K562 (cell line): ENCODE results near the gene PCBP3. TPM values are rescaled to one million over a fixed set of nuclear protein-coding genes. Genes with fewer than 3 reads are reported as not detected.

Experiments
- BDP1 ChIP-seq: IDR thresholded peaks from 3 replicates; pipeline ENCODE4 v1.6.1; 2011; ENCODE audit not compliant: insufficient read length, insufficient read depth
- BMI1 ChIP-seq: fragments of 150-350 bp; IDR thresholded peaks from 2 replicates; pipeline ENCODE4 v1.6.1; 2014; ENCODE audit warnings: low read length
- DMBX1 ChIP-seq: fragments of 250-450 bp; sonication (Bioruptor Pico); IDR thresholded peaks from 2 replicates; pipeline ENCODE4 v1.8.0; 2022; ENCODE audit warnings: inconsistent platforms, mild to moderate bottlenecking, moderate library complexity, borderline replicate concordance
- EZH2 ChIP-seq: IDR thresholded peaks from 2 replicates; pipeline ENCODE4 v1.6.1; 2012; ENCODE audit warnings: low read depth, mild to moderate bottlenecking, inconsistent platforms, low read length, borderline replicate concordance
- GATA2 ChIP-seq: sonication (generic); formaldehyde crosslinking; IDR thresholded peaks from 2 replicates; pipeline ENCODE4 v1.4.0; 2020; ENCODE audit warnings: mild to moderate bottlenecking, missing genetic modification reagents
- HDGF ChIP-seq: fragments of 450-650 bp; IDR thresholded peaks from 2 replicates; pipeline ENCODE4 v1.6.1; 2016
- KDM4B ChIP-seq, 2 experiments: fragments of 450-650 bp in 1 of 2; sonication (generic) in 1 of 2; IDR thresholded peaks; 2 replicates each; pipeline ENCODE4 v1.6.1; 2016 to 2017; ENCODE audit warnings: borderline replicate concordance in 2 of 2, antibody characterized with exemption in 1 of 2, low read depth in 1 of 2, mild to moderate bottlenecking in 1 of 2
- PHB2 ChIP-seq: fragments of 450-650 bp; IDR thresholded peaks from 2 replicates; pipeline ENCODE4 v1.6.1; 2017; ENCODE audit warnings: low read depth
- PHTF2 ChIP-seq: fragments of 250-450 bp; sonication (Bioruptor Pico); IDR thresholded peaks from 2 replicates; pipeline ENCODE4 v1.5.0; 2021; ENCODE audit warnings: mild to moderate bottlenecking
- RCOR1 ChIP-seq, 2 experiments: IDR thresholded peaks; 2 replicates each; pipeline ENCODE4 v1.6.1; 2012; ENCODE audit warnings: low read depth in 2 of 2, low read length in 2 of 2, borderline replicate concordance in 1 of 2, improper control_type of control experiment in 1 of 2
- SAFB ChIP-seq: fragments of 200-400 bp; formaldehyde crosslinking; IDR thresholded peaks from 2 replicates; pipeline ENCODE4 v1.6.1; 2017; ENCODE audit warnings: low read depth, low read length, borderline replicate concordance
- SMARCA5 ChIP-seq: fragments of 450-650 bp; IDR thresholded peaks from 2 replicates; pipeline ENCODE4 v1.6.1; 2016
- SMC3 ChIP-seq: conservative IDR thresholded peaks from 2 replicates; pipeline ENCODE4 v1.6.1; 2011; ENCODE audit warnings: low read depth, low read length, improper control_type of control experiment; ENCODE audit not compliant: insufficient read depth
- ZBTB33 ChIP-seq: sonication (generic); formaldehyde crosslinking; IDR thresholded peaks from 2 replicates; pipeline ENCODE4 v1.8.1; 2023; ENCODE audit warnings: mild to moderate bottlenecking, missing genetic modification reagents
- ZNF561 ChIP-seq: fragments of 450-650 bp; formaldehyde crosslinking; conservative IDR thresholded peaks from 2 replicates; pipeline ENCODE4 v1.4.0; 2020; ENCODE audit warnings: mild to moderate bottlenecking, moderate library complexity
- ZNF75A ChIP-seq: fragments of 450-650 bp; formaldehyde crosslinking; IDR thresholded peaks from 2 replicates; pipeline ENCODE4 v1.4.0; 2020; ENCODE audit warnings: mild to moderate bottlenecking
- ZSCAN29 ChIP-seq: fragments of 450-650 bp; IDR thresholded peaks from 2 replicates; pipeline ENCODE4 v1.6.1; 2017
- polyA plus RNA-seq, 8 experiments: library from polyadenylated mRNA; depleted of rRNA in 4 of 8; stranded (reverse) in 5 of 8; unstranded in 3 of 8; fragments of >200 nt; fragmentation: Nextera tagmentation in 2 of 8; fragmentation: Illumina TruSeq in 1 of 8; extraction: Ambion mirVana in 2 of 8; extraction: Trizol in 1 of 8; gene quantifications; 2 replicates each; pipeline versions ENCODE4 v1.2.1 to v1.2.3, GENCODE V29; 2011 to 2014; ENCODE audit warnings: inconsistent platforms in 1 of 8, missing spikeins in 1 of 8
- total RNA-seq, 7 experiments: library from RNA; depleted of rRNA in 6 of 7; stranded (reverse); fragments of >200 nt in 6 of 7; fragmentation: Illumina TruSeq in 2 of 7; extraction: Trizol in 2 of 7; gene quantifications; 2 replicates each; pipeline versions ENCODE4 v1.2.1 to v1.2.3, GENCODE V29; 2011 to 2021; ENCODE audit warnings: low replicate concordance in 1 of 7
- TF ChIP-seq, protein P1 (sequence below), 2 experiments: fragments of 450-650 bp in 1 of 2; sonication (generic) in 1 of 2; formaldehyde crosslinking; conservative IDR thresholded peaks; 2 replicates each; pipeline versions ENCODE4 v1.4.0 to v1.8.1; 2020 to 2022; ENCODE audit warnings: mild to moderate bottlenecking in 1 of 2, missing genetic modification reagents in 1 of 2
- TF ChIP-seq, protein P2 (sequence below): sonication (generic); formaldehyde crosslinking; IDR thresholded peaks from 2 replicates; pipeline ENCODE4 v1.8.0; 2022; ENCODE audit warnings: mild to moderate bottlenecking, missing genetic modification reagents
- TF ChIP-seq, protein P3 (sequence below), 3 experiments: IDR thresholded peaks in 2 of 3; conservative IDR thresholded peaks in 1 of 3; 2 replicates each; pipeline ENCODE4 v1.5.1; 2011 to 2012; ENCODE audit warnings: low read length in 3 of 3, mild to moderate bottlenecking in 3 of 3, control low read depth in 2 of 3, improper control_type of control experiment in 1 of 3, inconsistent platforms in 1 of 3, low read depth in 1 of 3, mixed read lengths in 1 of 3, moderate library complexity in 1 of 3; ENCODE audit not compliant: insufficient read depth in 2 of 3
- TF ChIP-seq, protein P4 (sequence below): fragments of 250-450 bp; sonication (Bioruptor Pico); IDR thresholded peaks from 2 replicates; pipeline ENCODE4 v1.8.0; 2022; ENCODE audit warnings: inconsistent platforms

The PCBP3 gene
- total and polyA plus RNA-seq, 9 of the 15 experiments (the other 6 are each of a cell fraction or from before 2014, with no cell fraction given): 0.18 TPM; not detected in 8

DNA sequence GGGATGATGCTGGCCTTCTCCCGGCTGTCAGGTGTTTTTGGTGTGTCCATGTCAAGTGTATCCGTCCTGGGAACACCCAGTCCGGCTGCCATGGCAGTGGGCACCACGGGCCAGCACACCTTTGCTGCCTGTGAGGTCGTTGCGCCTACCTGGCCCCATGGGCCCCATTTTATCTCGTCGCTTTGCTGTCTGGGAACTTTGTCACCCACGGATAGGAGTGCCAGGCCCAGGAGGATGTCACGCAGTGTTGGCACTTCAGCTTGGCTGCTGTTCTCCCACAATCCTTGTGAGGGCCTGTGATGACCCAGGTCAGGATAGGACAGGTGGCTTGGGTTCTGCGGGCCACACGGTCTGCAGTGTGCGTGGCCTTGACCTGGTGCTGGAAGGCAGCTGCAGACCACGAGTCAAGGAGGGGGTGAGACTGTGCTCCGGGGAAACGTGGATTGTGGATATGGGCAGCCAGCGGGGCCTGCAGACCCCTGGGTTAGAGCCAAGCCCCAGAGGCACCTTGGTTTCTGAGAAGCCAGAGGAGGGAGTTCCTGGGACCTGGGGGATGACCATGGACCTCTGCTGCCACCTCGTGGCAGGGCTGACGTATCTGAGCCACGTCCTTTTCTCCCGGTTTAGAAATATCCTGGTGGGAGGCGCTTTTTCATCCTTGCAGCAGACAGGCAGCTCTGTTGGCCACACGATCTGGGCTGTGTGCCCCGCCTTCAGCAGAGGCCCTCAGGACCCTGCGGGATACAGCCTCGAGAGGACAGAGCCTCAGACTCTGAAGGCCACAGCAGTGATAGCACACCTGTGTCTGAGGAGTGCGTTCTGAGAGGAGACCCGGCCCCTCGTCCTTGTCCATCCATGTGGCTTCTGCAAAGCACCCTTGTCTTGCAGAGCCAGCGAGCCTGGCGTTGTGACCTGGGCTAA lies 176.9 kb downstream of the PCBP3 start (continued):
- TF ChIP-seq DMBX1 (CRISPR knock-in tag): no peak
- no peak for TF ChIP-seq PHB2
- no peak for TF ChIP-seq BMI1
- TF ChIP-seq PHTF2: no peak
- TF ChIP-seq, protein P1, sequence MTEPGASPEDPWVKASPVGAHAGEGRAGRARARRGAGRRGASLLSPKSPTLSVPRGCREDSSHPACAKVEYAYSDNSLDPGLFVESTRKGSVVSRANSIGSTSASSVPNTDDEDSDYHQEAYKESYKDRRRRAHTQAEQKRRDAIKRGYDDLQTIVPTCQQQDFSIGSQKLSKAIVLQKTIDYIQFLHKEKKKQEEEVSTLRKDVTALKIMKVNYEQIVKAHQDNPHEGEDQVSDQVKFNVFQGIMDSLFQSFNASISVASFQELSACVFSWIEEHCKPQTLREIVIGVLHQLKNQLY (CRISPR knock-in tag; conservative IDR thresholded peaks at IDR 0.05): no peak
- TF ChIP-seq ZNF561: no peak
- no peak for TF ChIP-seq BDP1
- TF ChIP-seq EZH2: no peak
- no peak for TF ChIP-seq SAFB
- TF ChIP-seq, protein P2, sequence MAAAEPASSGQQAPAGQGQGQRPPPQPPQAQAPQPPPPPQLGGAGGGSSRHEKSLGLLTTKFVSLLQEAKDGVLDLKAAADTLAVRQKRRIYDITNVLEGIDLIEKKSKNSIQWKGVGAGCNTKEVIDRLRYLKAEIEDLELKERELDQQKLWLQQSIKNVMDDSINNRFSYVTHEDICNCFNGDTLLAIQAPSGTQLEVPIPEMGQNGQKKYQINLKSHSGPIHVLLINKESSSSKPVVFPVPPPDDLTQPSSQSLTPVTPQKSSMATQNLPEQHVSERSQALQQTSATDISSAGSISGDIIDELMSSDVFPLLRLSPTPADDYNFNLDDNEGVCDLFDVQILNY (CRISPR knock-in tag): no peak
- TF ChIP-seq, protein P3, sequence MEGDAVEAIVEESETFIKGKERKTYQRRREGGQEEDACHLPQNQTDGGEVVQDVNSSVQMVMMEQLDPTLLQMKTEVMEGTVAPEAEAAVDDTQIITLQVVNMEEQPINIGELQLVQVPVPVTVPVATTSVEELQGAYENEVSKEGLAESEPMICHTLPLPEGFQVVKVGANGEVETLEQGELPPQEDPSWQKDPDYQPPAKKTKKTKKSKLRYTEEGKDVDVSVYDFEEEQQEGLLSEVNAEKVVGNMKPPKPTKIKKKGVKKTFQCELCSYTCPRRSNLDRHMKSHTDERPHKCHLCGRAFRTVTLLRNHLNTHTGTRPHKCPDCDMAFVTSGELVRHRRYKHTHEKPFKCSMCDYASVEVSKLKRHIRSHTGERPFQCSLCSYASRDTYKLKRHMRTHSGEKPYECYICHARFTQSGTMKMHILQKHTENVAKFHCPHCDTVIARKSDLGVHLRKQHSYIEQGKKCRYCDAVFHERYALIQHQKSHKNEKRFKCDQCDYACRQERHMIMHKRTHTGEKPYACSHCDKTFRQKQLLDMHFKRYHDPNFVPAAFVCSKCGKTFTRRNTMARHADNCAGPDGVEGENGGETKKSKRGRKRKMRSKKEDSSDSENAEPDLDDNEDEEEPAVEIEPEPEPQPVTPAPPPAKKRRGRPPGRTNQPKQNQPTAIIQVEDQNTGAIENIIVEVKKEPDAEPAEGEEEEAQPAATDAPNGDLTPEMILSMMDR (IDR thresholded peaks at IDR 0.05 in 2 of 3, conservative IDR thresholded peaks at IDR 0.05 in 1 of 3; ENCODE audit: insufficient read depth in 2 of 3, low read depth in 1 of 3, low read length in 3 of 3): peak; percentile 94 to 98 (median 95)
- no peak for TF ChIP-seq SMARCA5
- TF ChIP-seq RCOR1 (IDR thresholded peaks at IDR 0.05; ENCODE audit: borderline replicate concordance in 1 of 2, low read depth in 2 of 2, low read length in 2 of 2): 0 out of 4 replicates have a peak, but pooled peaks of 1 of the 2 experiments have one; percentile 30
- TF ChIP-seq ZBTB33 (CRISPR knock-in tag): no peak
- TF ChIP-seq, protein P4, sequence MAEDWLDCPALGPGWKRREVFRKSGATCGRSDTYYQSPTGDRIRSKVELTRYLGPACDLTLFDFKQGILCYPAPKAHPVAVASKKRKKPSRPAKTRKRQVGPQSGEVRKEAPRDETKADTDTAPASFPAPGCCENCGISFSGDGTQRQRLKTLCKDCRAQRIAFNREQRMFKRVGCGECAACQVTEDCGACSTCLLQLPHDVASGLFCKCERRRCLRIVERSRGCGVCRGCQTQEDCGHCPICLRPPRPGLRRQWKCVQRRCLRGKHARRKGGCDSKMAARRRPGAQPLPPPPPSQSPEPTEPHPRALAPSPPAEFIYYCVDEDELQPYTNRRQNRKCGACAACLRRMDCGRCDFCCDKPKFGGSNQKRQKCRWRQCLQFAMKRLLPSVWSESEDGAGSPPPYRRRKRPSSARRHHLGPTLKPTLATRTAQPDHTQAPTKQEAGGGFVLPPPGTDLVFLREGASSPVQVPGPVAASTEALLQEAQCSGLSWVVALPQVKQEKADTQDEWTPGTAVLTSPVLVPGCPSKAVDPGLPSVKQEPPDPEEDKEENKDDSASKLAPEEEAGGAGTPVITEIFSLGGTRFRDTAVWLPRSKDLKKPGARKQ (CRISPR knock-in tag): no peak
- TF ChIP-seq ZSCAN29: no peak
- no peak for TF ChIP-seq HDGF
- TF ChIP-seq ZNF75A (CRISPR knock-in tag): no peak
- no peak for TF ChIP-seq KDM4B (IDR thresholded peaks at IDR 0.05; ENCODE audit: borderline replicate concordance in 2 of 2, low read depth in 1 of 2)
- peak; percentile 95 for TF ChIP-seq SMC3
- TF ChIP-seq GATA2 (CRISPR knock-in tag): no peak
